ENCODE data around the gene CLCN7.

Gene CLCN7

DNA sequence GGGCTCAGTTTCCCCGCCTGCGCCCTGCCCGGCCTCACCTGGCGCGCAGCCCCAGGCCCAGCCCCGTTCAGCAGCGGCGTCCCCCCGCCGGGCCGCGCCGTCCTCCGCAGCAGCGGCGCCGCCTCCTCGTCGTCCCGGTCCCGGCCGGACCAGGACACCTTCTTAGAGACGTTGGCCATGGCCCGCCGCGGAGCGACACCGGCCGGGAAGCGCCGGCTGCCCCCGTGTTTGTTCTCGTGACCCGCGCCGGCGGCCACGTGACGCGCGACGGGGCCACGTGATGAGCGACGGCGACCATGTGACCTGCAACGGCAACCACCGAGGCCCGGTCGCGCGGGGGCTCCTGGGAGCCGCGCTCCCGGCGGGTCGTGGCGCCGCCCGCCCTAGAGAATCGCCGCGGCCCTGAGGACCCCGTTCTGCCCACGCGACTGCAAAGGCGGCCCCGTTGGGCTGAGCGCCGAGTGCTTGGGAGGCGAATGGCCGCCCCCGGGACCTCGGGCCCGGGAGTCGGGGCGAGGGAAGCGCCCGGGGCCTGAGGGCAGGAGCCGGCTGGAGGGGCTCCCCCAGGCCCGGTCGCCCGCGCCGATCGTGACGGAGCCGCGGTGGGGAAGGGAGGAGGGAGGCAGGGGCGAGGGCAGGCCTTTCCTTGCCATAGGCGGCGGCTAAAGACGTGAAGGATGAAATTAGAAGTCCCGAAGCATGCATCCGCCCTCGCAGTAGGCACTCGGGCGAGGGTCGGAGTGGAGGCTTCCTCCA is at the start of gene CLCN7:
CLCN7 (minus strand) TSS at position 233 of the 756 bp plus-strand sequence; CDS start at position 179, 54 bp downstream.
- DNase-seq (ENCODE audit: low read depth): peak; percentile 86

DNA sequence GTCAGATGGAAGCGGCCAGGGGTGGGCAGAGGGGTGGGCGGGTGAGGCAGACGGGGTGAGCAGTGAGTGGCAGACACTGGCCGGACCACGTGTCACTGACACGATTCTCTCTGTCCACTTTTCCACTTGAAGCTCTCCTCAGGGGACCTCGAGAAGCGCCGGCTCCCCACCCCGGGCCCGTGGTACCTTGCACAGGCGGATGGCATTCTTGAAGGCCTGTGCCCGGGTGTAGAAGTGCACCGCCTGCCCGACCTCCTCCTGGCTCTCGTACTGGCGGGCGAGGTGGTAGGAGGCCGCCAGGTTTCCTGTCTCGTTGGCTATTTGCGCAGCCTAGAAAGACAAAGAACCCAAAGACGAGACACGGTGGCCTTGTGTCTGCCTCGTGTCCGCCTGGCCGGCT is 49.5 kb upstream of the CLCN7 start:
- no peak for DNase-seq (ENCODE audit: low read depth)

DNA sequence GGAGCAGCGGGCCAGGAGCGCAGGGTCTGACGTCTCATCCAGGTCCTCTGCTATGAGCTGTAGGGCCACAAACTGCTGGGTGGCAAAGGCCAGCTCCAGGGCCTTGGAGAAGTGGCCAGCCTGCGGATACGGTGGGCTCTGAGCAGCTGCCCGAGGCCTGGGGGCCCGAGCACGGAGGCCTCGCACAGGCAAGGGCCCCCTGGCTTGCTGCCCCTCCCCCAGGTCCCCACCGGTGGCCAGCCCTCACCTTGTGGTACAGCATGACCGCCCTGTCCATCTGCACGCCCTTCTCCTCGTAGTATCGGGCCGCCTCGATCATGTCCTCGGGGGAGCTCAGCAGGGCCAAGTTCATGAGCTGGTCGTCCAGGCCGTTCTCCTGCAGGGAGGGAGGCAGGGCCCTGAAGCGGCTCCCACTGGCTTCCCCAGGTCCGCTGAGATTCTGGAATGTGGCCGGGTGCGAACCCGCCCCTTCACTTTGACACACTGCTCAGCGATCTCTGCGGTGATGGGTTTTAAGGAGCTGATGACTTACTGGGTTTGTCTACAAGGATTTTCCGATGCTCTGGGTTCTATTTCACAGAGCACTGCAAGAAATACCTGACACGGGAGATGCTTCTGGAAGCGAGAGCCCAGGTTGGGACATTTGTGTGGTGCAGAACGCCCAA is 48.9 kb upstream of the CLCN7 start:
- DNase-seq (ENCODE audit: low read depth): no peak

GRCh38 chr16:1520461-1520860 is 45.6 kb upstream of the CLCN7 start:
- DNase-seq (ENCODE audit: low read depth): no peak

DNA sequence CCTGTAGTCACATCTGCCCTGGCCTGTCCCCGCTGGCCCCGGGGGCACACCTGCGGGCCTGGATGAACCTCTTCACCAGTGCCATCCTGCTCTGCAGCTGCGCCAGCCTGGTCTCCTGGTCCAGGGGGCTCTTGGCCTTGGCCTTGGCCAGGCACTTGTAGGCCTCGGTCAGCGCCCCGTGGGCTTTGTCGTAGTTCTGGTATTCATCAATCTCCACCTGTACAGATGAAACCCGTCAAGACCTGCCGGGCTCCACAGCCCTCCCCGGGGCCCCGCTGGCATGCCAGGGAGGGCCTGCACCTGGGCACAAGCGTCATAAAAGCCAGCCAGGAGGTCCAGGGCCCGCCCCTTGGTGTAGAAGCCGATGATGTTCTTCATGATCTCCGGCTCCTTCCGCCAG is 45.0 kb upstream of the CLCN7 start:
- no peak for DNase-seq (ENCODE audit: low read depth)

- no peak for DNase-seq (ENCODE audit: low read depth)
Measured at GRCh38 chr16:1518626-1519135, 43.9 kb upstream of the CLCN7 start.

DNA sequence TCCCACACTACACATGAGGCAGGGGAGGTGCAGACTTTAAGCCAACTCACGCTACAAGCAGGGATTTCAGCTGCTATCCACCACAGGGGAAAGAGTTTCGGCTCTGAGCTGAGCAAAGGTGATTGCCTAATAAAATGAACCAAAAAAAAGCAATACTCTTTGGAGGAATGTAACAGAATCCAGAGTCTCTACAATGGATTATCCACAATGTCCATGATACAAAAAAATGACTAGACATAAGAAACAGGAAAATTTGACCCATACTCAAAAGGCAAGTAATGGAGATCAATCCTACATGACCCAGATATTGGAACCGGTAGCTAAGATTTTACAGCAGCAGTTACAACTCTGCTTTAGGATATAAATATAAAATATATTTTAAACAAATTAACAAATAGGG is 39.7 kb upstream of the CLCN7 start:
- no peak for DNase-seq (ENCODE audit: low read depth)

GRCh38 chr16:1512774-1513173 is 37.9 kb upstream of the CLCN7 start:
- no peak for DNase-seq (ENCODE audit: low read depth)

GRCh38 chr16:1511662-1512569 is 37.1 kb upstream of the CLCN7 start:
- no peak for DNase-seq (ENCODE audit: low read depth)

DNA sequence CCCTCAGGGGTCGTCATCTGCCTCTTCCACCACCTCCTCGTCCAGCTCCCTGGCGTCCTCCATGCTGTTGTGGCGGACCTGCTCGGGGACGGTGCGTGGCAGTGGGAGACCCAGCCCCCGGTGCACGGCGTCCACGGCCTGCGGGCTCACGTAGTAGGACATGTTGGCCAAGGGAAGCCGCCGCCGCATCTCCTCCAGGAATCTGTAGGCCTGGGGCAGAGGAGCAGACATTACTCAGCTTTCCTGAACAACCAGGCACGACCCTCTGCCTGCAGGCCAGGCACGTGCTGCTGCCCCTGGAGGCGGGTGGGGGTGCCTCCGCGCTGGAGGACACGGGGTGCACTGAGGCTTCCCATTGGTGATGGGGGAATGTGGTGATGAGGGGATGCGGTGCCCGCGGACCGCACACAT is 36.1 kb upstream of the CLCN7 start:
- no peak for DNase-seq (ENCODE audit: low read depth)

DNA sequence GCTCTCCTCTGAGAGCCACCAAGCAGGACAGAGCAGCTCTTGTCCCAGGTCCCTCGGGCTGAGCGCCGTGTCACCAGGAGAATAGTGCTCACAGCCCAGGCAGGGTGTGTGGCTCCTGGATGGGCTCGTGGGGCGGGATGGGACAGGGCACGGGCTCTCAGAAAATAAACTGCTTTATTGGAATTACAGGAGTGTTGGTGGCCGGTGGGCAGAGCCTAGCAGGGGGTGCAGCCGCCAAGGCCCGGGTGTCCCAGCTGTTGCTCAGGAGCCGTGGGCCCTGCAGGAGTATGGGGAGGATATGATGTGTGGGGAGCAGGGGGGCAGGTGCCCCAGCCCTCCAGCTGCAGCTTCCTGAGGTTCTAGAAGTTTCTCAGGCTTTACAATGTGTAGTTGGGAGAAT is 35.4 kb upstream of the CLCN7 start:
- DNase-seq (ENCODE audit: low read depth): no peak

DNA sequence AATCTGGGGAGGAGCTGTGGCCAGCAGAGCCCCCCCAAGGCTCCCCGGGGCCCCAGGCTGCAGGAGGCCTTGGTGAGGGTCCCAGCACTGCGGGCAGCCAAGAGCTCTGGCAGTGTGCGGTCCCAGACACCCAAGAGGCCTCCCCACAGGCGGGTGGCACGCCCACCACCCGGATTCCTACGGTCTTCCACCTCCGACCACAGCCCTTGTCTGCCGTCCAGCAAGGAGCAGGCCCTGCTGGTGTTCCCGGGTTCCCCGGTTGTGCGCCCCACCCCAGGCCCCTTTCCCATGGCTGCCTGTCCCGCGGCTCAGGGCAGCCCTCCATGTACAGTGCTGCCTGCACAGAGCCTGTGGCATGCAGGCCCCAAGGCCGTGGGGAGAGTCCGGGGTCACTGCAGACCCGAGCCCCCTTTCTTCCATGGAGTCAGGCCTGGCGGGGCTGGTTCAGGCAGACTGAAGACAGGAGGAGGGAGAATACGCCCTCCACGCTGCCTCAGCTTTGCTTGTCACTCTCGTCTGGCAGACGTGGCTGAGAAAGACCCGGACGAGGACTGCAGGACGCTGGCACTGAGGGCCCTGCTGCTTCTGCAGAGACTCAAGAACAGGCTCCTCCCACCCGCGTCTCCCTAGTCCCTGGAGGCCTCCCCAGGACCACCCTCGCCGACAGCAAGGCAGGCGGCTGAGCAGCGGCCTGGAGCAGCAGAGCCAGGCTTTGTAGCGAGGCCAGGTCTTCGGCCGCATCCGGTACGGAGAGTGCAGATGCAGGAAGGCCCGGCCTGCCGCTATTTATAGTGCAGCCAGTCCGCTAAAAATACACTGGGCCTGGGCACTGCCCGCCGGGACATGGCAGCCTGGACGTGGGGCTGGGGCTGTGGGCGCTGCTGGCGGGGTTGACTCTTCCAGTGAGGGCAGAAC is 34.7 kb upstream of the CLCN7 start:
- no peak for DNase-seq (ENCODE audit: low read depth)

DNA sequence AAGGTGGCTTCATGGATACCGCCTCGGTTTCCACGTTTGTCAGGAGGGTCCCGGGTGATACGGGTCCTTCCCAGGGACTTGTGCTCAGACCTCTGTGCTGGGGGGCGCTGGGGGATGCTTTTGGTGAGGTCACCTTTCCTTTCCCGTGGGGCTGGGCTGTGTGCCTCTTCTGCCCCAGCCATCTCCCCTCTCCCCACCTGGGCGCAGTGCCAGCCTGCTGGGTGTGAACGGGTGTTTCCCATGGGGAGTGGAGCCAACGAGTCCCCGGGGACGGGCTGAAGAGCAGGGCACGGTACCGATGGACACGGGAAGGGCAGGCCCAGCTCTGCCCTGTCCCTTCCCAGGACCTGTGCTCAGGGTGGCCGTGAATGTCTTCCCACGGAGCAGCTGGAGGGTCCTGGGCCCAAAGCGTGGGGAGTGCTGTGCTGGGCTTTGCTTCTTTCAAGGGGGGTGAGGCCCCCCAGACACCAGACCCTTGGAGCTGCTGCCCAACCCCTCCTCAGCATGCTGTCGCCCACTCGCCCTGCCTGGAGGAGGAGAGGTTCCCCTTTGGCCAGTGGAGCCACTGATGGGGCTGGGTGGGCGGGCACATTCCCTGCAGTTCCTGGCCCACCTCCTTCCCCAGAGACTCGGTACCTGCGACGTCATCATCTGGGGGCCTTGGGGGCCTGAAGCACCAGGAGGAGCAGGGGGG is 33.8 kb upstream of the CLCN7 start:
- no peak for DNase-seq (ENCODE audit: low read depth)

GRCh38 chr16:1506494-1507213 is 31.8 kb upstream of the CLCN7 start:
- DNase-seq (ENCODE audit: low read depth): no peak

DNA sequence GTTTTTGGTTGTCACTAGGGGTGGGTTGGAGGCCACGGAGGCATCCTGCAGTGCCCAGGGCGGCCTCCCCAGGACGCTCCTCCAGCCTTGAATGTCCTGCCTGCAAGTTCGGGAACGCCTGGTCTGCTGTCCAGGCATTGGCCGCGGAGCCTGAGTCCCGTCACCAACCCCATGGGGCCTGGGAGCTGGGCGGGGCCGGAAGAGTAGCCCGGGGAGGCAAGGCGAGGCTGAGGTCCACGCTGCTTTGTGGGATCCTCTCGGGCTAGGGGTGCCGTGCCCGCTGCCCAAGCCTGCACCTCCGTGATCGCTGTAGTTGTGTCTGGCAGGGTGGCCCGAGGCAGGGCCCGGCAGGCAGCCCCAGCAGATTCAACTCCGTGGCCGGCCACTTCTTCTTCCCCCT is 31.1 kb upstream of the CLCN7 start:
- DNase-seq (ENCODE audit: low read depth): no peak

DNA sequence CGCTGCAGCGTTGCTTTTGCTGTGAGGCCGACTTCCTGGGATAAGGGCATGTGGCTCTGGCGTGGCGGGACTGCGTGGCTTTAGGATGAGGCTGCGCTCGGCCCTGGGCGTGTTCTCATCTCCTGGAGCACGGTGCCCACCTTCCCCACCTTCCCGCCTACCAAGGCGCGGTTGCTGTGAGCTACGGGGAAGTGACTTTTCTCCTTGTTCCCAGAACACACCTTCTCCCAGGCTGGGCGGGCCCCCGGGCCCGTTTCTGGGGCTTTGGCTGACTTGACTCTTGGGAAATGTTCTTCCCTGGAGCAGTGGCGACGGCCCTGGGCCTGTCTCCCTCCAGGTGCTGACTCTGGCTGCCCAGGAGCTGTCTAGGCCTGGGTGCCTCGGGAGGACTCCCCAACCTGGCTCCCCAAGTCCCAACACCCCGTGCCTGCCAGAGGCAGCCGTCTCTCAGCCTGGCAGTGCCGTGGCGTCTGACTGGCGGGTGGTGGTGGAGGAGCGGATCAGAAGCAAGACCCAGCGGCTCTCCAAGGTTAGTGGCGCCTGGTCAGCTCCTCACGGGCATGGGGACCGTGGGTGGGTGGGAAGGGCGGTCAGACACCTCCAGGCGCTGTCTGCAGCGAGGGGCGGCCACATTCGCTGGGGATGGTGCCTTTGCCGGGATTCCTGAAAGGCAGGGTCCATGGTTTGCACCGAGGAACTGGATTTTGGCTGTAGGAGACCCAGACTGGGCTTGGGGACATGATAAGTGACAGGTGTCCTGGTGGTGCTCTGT is 30.4 kb upstream of the CLCN7 start:
- DNase-seq (ENCODE audit: low read depth): no peak

DNA sequence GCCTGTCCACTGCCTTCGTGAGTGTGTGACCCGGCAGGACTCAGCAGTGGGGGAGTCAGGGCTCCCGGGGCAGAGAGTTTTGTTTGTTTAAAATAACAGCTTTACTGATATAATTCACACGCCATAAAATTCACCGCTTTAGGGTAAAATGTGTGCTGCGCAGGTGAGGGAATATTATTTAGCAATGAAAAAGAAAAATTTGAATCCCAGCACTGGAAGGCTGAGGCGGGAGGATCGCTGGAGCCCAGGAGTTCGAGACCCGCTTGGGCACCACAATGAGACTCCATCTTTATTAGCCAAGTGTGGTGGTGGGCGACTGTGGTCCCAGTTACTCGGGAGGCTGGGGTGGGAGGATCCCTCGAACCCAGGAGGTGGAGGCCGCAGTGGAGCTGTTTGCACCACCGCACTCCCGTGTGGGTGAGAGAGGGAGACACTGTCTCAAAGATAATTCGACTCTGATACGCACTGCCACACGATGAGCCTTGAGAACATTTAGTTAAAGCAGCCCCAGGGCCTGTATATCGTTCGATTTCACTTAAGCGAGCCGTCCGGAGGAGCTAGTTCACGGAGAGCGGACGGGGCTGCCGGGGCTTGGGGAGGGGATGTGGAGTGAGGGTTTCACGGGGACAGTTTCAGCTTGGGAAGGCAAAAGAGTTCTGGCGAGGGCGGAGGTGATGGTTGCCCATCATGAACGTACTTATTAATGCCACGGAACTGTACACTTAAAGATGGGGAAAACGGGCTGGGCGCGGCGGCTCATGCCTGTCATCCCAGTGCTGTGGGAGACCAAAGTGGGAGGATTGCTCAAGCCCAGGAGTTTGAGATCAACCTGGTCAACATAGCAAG is 28.5 kb upstream of the CLCN7 start:
- no peak for DNase-seq (ENCODE audit: low read depth)
